A172 (cell line): Measurements from ENCODE around the gene PHF3. TPM values are rescaled to one million over a fixed set of nuclear protein-coding genes. Genes with fewer than 3 reads are reported as not detected.
A peak's percentile ranks its signal among the peaks of the same experiment; 100 is the strongest.
"Not testable (repeated sequence)": the region's sequence is repeated elsewhere in the genome, so short reads cannot be mapped to it uniquely, and the experiment has no call there.

ENCODE experiments used
- DNase-seq: peaks from one replicate; pipeline ENCODE4 v3.0.0-alpha.2; 2015; ENCODE audit warnings: low spot score
- total RNA-seq: library from RNA; depleted of rRNA; stranded (reverse); fragments of >200 nt; shearing (Covaris generic); gene quantifications from 2 replicates; pipeline ENCODE4 v1.2.3, GENCODE V29; 2014

PHF3 gene
- total RNA-seq, 1 experiment from 2014 or later, result 41.9 TPM

DNA sequence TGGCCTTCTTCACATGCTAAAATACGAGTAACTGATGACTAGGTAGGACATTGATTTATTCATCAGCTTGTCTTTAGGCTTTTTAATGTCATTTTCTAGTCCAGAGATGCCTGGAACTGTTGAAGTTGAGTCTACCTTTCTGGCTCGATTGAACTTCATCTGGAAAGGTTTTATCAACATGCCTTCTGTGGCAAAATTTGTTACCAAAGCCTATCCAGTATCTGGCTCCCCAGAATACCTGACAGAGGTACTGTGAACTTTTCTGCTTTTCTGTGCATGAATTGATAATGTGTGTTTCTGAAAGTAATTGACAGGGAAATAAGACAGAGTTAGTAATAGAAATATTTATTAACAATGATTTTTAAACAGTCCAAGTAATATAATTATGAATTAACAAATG, 71.0 kb downstream of the PHF3 start:
- DNase-seq, result no peak

DNA sequence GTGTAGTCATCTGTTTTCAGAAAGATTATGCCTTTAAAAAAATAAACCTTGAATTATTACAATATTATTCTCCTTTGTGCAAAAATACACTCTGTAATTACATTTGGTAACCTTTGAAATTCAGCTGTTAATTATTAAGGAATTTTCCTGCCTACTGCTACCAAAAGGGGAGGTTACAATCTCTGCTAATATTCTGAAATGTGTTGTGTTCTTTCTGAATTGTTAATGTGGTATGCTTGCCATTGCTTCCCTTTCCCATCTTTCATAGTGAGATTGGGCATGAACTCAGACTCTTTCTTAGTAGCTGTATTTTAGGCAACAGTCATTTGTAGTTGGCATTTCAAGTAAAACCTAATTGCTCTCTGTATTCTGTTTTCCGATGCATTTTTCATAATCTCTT, 73.0 kb downstream of the PHF3 start:
- DNase-seq, result no peak

DNA sequence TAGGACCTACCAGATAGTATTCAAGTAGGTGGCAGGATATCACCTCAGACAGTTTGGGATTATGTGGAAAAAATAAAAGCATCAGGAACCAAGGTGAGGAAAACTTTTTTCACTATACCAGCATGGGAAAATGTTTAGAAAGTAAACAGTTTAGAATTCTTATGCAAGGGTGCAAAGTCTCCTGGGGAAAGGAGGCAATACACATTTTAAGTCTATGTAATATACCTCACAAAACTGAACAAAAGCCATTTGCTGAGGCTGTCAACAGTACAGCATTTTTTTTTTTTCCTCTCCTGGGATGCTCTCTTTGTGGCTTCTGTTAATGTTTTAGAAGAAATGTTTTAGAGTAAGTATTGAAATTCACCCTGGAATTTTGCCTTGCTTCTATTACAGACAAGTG, 73.5 kb downstream of the PHF3 start:
- no peak for DNase-seq

DNA sequence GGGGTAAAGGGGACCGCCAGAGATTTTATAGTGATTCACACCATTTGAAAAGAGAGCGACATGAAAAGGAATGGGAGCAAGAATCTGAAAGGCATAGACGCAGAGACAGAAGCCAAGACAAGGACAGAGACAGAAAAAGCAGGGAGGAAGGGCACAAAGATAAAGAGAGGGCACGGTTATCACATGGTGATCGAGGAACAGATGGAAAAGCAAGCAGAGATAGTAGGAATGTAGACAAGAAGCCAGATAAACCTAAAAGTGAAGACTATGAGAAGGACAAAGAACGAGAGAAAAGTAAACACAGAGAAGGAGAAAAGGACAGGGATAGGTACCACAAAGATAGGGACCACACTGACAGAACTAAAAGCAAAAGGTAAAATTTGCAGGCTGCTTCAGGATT, 77.7 kb downstream of the PHF3 start:
- DNase-seq, result no peak

DNA sequence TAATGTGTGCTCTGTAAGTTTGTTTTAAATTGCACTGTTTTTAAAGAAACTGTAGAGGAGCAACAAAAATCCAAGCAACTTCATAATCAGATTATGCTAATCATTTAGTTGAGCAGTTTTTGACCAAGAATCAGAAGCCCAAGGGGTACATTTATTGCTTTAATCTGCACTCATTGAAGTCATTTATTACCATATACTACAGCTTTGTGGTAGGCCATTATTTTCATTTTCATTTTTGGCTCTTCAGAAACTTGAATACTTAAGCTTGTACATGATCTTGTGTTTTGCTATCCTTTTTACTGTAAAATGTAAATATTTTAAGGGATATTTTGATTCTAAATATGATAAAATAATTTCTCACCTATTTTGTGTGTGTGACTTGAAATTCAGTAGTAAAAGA, 78.5 kb downstream of the PHF3 start:
- DNase-seq, result no peak

DNA sequence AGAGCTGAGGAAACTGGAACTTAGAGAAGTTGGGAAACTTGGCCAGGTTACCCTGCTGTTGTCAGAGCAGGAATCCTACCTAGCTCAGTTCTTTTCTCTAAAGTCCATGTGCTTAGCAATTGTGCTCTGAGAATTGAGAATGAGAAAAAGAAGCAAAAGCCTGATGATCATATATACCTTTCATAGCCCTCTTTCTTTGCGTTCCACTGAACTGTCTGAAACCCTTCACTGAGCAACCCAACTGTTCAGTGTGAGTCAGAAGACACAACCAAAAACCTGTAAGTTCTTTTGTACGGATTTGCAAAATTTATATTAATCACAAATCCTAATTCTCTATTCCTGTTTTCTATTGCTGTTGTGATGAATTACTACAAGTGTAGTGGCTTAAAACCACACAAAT, 80.6 kb downstream of the PHF3 start:
- DNase-seq, result no peak

DNA sequence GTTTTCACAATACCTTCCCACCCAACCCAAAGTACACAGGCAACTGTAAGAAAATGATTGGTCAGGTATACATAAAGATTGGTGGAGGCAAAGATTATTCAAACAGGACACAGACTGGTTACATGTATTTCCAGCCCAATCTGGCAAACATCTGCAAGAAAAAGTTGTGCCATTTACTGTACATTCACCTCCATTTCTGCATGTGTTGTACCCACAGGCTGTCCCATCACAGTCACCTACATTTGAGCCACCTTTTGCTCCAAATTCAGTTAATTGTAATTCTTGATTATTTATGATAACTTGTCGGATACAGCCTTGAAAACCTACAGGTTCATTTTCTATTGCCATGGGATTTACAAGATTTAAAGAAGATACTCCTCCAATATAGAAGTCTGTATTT, 85.6 kb downstream of the PHF3 start:
- DNase-seq, result no peak

DNA sequence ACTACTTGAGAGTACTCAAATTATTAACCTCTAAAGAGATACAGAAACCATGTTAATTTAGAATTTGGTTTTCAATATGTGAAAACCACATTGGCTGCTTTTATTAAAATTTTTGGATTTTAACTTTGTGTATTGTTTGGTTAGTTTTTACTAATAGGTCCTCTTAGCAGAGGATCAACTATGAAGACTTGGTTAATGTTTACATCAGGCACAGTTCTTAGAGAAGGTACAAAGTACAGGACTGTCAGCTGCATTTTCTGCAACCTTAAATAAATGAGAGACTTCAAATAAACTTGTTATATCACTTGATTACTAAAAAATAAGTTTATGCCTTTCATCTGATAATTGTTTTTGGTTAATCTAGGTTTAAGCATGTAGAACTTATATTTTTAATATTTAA, 89.1 kb downstream of the PHF3 start:
- DNase-seq, result no peak

DNA sequence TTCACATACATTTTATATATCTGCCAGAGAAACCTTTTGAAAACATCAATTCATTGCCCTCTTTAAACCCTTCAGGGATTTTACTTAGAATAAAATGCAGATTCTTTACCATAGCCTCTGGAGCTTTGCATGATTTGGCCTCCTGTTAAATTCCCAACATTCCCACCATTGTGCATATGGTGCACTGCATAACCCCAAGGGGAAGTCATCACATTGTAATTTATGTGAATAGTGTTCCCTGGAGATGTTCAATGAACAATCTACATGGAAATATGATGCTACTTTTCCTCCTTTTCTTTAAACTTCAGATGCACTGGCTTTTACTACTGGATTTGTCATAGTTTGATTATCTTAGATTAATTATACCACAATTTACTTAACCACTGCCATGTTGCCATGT, 94.7 kb downstream of the PHF3 start:
- DNase-seq, result no peak

DNA sequence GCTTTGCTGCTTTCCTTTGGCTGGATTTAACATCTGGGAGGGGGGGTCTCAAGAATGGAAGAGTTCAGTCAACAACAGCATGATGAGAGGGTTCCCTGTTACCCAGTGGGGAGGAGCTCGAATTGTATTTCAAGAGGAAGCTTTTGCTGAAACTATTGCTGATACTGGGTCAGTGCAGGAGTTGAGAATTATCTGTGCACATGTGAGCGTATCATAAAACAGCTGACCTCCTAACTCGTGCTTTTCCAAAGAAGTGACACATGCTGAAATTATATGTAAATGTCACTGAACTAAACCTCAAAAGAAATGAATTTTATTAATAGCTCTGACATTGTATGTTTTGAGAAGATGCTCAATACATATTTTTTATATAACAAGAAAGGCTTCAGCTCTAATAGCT, 96.3 kb downstream of the PHF3 start:
- DNase-seq, result peak; percentile 2

DNA sequence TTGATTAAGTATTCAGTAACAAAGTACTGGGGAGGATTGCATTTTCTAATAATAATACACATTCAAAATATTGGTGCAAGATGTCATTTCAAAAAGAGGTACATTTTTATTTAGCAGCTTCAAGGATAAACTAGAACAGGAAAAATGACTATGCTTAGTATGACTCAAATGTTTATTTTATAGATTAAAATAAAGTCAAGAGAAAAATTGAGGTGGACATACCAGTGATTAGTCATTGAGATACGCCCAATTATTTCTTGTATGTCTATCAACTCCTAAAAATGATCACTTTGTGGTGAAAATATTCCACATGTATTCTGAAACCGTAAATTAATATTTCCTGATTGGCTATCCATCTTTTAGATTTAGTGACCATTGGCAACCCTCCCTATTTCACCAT, 96.7 kb downstream of the PHF3 start:
- DNase-seq, result peak; percentile 35

DNA sequence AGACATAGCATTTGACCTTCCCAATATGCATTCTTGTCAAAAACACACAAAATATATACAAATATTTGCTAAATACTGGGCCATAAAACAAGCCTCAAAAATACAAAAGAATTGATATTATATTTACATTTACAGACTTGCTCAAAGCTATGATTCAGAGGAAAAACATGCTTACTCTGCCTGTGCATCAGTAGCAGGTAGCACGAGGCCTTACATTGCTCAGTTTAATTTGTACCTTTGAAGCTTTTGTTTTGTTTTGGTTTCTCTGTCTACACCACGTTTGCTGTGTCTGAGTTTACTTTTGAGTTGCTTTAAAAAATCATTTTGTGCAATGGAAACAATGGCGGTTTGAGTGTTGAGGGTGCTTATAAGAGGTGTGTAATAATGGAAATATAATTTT, 99.3 kb downstream of the PHF3 start:
- no peak for DNase-seq

DNA sequence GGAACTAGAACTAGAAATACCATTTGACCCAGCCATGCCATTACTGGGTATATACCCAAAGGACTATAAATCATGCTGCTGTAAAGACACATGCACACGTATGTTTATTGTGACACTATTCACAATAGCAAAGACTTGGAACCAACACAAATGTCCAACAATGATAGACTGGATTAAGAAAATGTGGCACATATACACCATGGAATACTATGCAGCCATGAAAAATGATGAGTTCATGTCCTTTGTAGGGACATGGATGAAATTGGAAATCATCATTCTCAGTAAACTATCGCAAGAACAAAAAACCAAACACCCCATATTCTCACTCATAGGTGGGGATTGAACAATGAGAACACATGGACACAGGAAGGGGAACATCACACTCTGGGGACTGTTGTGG, 102.6 kb downstream of the PHF3 start:
- not testable (repeated sequence) for DNase-seq

DNA sequence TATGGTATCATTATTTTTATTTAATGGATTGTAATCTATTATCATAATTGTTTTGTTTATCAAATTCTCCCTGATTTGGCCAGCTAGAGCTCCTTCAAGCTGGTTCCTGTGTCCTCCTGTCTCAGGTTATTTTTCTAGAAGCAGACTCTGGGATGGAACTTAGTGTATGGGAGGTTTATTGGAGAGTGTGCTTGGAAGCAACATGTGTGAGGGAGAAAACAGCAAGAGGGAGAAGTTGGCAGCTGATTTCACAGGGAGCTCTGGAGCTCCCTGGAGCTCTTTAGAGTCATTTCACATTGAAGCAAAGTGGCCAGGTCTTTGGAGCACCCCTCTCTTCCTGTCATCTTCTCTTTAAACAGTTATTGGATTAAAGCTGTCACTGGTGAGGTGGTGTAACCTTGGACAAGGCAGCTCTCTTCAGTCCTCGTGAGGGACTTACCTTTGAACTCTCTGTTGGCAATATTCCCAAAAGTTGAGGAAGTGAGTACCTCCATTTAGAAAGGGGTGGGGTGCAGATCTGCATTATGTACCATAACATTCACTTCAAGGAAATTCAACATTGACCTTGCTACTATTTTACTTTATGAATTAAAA, 103.6 kb downstream of the PHF3 start:
- DNase-seq, result no peak

DNA sequence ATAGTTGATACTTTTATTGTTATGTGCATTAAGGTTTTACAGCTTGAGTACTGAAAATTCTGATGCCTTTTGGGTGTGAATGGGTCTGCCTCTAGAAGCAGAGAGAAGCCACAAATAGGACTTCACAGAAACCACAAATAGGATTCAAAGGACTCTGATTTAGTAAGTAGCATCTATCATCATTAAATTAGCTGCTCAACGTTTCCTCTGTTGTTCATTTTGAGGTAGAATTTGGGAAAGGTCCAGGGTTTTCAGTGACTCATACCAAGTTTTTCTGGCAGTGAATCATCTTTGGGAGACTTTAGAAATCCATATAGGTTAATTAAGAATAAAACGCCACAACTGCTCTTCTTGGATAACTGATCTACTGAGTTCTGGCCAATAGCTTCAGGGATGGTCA, 105.1 kb downstream of the PHF3 start:
- peak; percentile 72 for DNase-seq

DNA sequence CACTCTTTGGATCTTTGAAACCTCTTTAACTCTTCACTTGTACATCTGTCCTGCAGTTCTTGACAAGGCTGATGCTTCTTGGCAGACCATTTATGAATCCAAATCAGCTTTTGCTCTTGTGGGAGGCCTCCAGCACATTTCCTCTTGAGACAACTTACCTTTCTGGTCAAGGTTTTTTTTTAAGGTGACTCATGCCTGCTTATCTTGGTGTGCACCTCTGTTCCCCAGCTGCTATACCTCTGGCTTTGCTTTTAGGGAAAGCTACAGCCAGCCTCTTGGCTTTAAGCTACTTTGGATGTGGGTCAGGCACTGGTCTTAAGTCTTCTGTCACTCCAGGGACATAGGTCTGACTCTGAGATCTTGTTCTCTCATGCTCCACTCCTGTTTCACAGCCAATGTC, 106.5 kb downstream of the PHF3 start:
- DNase-seq, result no peak

DNA sequence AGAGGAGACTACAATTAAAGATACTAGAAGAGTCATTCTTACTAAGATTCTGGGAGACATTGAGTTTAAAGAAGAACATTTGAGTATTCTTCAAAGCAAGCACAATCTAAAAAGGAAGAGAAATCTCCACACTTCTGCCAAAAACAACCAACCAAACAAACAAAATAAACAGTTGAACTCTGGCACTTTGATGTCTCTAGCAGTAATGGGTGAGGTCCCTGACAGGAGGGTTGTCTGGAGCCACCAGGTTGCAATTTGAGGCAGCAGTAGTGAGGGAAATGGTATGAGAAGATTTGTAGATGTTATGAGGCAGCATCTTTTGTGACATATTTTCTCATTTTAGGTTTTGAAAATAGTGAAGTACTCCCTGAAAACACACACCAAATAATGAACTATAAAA, 108.1 kb downstream of the PHF3 start:
- no peak for DNase-seq

DNA sequence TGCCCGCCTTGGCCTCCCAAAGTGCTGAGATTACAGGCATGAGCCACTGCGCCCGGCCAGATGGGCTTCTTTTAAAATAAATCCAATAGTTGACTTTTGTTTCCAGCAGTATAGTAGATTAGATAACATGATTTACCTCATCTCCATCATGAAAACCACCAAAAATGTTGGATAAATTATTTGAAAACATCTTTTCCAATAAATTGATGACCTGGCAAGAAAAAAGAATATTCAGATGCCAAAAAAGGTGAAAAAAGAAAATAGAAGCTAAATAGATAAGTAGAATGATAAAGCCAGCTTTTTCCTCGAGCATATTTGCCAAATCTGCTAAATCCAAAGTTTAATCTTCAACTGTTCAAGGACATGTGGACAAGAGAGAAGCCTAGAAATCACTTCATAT, 109.2 kb downstream of the PHF3 start:
- no peak for DNase-seq

DNA sequence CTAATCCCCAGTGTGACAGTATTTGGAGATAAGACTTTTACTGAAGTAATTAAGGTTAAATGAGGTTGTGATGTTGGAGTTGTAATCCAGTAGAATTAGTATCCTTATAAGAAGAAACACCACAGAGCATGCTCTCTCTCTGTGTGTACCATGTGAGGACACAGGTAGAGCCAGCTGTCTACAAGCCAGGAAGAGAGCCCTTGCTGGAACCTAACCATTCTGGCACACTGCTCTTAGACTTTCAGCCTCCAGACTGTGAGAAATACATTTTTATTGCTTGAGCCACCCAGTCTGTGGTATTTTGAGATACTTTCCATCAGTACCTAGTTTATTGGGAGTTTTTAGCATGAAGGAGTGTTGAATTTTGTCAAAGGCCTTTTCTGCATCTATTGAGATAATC, 110.2 kb downstream of the PHF3 start:
- DNase-seq, result no peak

DNA sequence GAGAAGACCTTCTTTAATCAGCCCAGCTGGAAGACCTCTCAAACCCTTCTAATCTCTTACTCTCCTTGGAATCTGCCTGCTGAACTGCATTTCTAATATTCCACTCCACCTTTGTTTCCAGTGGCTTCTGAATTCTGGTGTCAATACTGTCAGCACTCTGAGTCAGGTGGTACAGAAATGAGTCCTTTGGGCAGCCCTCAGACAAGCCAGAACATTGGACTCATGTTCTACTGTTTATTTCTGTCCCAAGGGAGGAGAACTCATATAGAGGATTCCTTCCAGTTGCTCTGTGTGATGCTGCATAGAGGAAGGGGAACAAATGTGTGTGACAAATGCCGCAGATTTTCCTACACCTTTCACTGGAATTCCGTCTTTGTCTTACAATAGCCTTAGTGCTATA, 114.8 kb downstream of the PHF3 start:
- DNase-seq, result no peak

DNA sequence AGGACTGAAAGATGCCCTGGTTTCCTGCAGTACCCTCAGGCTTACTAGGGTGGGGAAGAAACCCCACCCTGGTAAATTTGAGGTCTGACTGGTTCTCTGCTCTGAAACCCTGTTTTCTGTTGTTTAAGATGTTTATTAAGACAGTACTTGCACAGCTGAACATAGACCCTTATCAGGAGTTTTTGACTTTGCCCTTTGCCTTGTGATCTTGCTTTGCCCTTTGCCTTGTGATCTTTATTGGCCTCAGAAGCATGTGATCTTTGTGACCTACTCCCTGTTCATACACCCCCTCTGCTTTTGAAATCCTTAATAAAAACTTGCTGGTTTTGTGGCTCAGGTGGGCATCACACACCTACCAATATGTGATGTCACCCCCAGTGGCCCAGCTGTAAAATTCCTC, 121.7 kb downstream of the PHF3 start:
- not testable (repeated sequence) for DNase-seq

DNA sequence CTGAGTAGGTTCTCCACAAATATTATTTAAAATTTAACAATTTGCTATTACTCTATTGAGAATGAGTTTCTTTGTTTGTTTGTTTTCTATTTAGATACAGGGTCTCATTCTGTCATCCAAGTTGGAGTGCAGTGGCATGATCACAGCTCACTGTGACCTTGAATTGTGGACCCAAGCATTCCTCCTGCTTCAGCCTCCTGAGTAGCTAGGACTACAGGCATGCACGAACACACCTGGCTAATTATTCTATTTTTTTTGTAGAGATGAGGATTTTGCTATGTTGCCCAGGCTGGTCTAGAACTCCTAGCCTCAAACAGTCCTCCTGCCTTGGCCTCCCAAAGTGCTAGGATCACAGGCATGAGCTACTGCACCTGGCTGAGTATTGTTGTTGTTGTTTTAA, 122.2 kb downstream of the PHF3 start:
- DNase-seq, result no peak

DNA sequence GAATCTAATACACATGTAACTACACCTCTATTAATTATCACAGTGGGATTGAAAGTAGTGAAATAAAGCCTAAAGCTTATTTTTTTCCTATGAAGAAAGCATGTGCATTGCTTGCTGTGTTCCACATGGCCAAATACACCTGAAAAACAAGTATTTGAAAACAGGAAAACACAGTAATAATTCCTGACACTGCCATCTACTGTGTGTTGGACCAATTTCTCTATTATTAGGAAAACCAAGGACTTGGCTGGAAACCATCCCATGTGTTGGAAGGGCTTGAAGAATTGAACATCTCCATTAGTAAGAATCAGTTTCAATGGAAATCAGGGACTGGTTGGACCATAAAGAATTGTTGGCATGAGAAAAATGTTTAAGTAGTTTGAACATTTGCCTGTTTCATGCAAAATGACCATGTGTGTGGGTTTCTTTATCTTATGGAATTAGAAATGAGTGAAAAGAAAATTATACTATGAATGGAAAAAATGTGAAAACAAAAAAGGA, 124.1 kb downstream of the PHF3 start:
- no peak for DNase-seq

DNA sequence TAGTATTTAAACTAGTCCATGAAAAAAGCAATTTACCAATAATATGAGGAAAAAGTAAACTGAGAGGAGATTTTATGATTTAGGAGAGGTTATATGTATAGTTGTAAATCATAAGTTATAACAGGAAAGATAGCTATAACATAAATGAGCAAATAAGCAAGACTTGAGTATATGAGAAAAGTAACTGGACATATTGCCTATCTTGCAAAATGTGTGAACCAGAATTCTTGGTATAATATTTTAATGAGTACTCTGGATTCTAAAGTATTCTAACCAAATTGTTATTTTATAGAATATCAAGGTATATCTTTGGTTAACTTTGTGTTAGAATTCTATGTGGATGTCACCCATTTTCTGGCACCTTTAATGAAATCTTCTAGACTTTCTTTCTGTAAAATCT, 124.6 kb downstream of the PHF3 start:
- DNase-seq, result no peak
